ENCODE results near the gene CTU1. TPM values are rescaled to one million over a fixed set of nuclear protein-coding genes. Genes with fewer than 3 reads are reported as not detected.

The CTU1 gene
- total RNA-seq, 2 experiments from 2014 or later, result 10.6 to 11.1 TPM

DNA sequence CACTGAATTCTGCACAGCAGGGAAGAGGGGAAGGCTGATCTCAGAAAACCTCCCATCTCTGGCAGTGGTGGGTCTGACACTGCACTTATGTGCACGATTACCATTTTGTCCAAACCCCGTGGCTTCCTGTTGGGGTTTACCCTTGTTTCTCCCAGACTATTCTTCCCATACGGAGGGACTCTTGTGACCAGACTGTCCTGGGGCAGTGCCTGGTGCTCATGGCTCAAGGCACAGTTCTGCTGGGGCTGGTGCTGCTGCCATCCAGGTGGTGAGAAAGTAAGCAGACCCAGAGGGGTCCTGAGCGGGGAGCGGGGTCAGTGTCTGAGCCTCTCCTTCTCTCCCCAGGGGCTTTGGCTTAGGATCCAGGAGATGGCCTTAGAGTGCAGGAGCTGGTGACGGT, 11.4 kb upstream of the CTU1 start:
- Mint-ChIP-seq H3K27me3 (no peaks in the 10 kb centered on the region), H3K9me3 (no peaks in the 10 kb centered on the region), H3K4me1 (ENCODE audit: low read depth) (peaks cover 61% of the 10 kb centered on the region), H3K36me3 (ENCODE audit: low read depth) (peaks cover 2% of the 10 kb centered on the region), H3K4me3 (no peak overlapping the region), H3K27ac (no peak overlapping the region)
- ChIA-PET CTCF (interaction anchor here (1.3 kb wide), 1 partner anchor 9 kb away, joined by 3 read pairs; no protein-coding TSS in a partner anchor), POLR2A (no interaction called here)
- ATAC-seq (no peak), DNase-seq (no peak)
- TF ChIP-seq, protein P1, sequence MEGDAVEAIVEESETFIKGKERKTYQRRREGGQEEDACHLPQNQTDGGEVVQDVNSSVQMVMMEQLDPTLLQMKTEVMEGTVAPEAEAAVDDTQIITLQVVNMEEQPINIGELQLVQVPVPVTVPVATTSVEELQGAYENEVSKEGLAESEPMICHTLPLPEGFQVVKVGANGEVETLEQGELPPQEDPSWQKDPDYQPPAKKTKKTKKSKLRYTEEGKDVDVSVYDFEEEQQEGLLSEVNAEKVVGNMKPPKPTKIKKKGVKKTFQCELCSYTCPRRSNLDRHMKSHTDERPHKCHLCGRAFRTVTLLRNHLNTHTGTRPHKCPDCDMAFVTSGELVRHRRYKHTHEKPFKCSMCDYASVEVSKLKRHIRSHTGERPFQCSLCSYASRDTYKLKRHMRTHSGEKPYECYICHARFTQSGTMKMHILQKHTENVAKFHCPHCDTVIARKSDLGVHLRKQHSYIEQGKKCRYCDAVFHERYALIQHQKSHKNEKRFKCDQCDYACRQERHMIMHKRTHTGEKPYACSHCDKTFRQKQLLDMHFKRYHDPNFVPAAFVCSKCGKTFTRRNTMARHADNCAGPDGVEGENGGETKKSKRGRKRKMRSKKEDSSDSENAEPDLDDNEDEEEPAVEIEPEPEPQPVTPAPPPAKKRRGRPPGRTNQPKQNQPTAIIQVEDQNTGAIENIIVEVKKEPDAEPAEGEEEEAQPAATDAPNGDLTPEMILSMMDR (IDR thresholded peaks at IDR 0.05), result no peak
- intact Hi-C loops (cut with micrococcal nuclease), result no loop called here

DNA sequence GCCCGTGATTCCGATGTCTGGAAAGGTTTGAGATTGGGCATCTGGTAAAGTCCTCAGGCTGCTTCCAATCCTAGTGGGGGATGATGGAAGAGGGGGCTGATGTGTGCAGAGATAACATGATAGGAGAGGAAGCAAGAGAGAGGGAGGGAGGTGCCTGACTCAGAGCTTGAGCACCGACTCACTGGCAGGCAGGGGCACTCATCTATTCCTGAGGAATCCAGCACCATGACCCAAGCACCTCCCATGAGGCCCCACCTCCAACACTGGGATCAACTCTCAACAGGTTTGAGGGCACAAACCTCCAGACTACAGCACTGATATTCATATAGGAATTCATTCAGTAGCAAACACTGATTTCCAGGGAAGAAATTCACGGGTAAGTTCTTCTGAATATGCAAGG, 10.9 kb upstream of the CTU1 start:
- no peaks in the 10 kb centered on the region for H3K9me3 Mint-ChIP-seq
- H3K27ac Mint-ChIP-seq, result no peak overlapping the region
- intact Hi-C loops (cut with micrococcal nuclease), result no loop called here
- no peak for DNase-seq
- ATAC-seq, result no peak
- peaks cover 61% of the 10 kb centered on the region for H3K4me1 Mint-ChIP-seq (ENCODE audit: low read depth)
- ChIA-PET POLR2A (no interaction called here), CTCF (interaction anchor here (1.0 kb wide), 1 partner anchor 39 kb away, joined by 4 read pairs; no protein-coding TSS in a partner anchor)
- TF ChIP-seq, protein P1 (IDR thresholded peaks at IDR 0.05), result no peak
- H3K4me3 Mint-ChIP-seq, result no peak overlapping the region
- H3K27me3 Mint-ChIP-seq, result no peaks in the 10 kb centered on the region
- peaks cover 2% of the 10 kb centered on the region for H3K36me3 Mint-ChIP-seq (ENCODE audit: low read depth)

DNA sequence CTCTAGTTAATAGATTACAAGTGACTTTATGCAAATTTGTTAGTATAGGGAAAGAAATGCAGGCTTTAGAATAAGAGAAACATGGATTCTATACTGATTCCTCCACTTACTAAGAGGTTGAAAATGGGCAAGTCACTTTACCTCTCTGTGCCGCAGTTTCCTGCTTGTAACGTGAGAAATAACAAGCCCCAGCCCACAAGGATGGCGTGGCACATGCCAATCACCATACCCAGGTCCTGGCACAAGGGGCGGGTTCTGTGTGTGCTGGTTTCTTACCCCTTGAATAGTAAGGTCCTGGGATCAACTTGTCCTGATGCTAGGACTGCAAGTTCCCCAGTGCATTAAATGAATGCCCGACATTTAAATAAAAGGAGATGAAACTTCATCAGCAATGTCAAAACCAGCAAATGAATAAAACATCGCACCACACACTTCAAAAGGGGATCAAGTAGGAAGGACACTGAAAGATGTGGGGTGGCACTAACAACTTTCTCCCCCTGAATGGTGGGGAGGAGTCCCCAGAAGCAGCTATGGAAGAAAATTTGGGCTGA, 8.6 kb upstream of the CTU1 start:
- no peaks in the 10 kb centered on the region for H3K36me3 Mint-ChIP-seq (ENCODE audit: low read depth)

DNA sequence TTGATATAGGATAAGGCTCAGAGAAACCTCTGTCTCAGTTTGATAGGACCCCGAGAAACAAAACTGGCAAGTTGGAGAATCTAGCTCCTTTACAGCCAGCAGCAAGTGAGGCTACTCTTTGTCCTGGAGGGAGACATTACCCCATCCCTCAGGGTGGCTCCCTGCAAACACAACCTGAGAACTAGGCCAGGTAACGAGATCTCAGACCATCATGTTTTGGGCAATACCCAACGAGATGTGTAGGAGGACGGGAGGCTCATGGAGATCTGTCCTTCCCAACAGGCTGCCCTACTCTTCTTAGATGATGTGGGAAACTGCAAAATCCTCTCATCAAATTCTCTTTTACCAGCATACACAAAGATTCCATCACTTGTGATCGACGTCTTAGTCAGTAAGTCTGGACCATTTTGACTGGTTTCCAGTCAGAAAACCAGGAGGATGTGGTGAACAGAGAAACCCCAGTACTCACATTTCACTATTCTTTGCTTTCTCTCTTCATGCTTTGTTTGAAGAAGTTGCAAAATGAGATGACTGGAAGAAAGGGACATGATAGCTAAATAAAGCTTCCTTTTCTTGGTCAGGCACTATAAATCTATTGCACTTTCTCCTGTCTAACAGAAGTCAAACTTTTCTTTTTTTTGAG, 6.0 kb upstream of the CTU1 start:
- H3K4me3 Mint-ChIP-seq, result no peak overlapping the region
- peaks cover 38% of the 10 kb centered on the region for H3K4me1 Mint-ChIP-seq (ENCODE audit: low read depth)
- H3K36me3 Mint-ChIP-seq (ENCODE audit: low read depth), result no peaks in the 10 kb centered on the region
- no peaks in the 10 kb centered on the region for H3K9me3 Mint-ChIP-seq
- intact Hi-C loops (cut with micrococcal nuclease), result no loop called here
- POLR2A ChIA-PET, result interaction anchor here (0.6 to 1.2 kb wide), 3 partner anchors 10 to 584 kb away, joined by 3 to 4 read pairs (median 3); no protein-coding TSS in a partner anchor
- DNase-seq (peak; percentile 30), ATAC-seq (peak; percentile 88)
- no peaks in the 10 kb centered on the region for H3K27me3 Mint-ChIP-seq
- CTCF ChIA-PET, result interaction anchor here (1.5 to 3.3 kb wide), 2 partner anchors 14 to 23 kb away, joined by 6 to 9 read pairs; no protein-coding TSS in a partner anchor
- H3K27ac Mint-ChIP-seq, result peak overlapping the region; percentile 27
- TF ChIP-seq, protein P1 (IDR thresholded peaks at IDR 0.05), result no peak

More for the DNA sequence above, 8.6 kb upstream of the CTU1 start:
- ChIA-PET CTCF (interaction anchor here (3.3 kb wide), 1 partner anchor 11 kb away, joined by 9 read pairs; no protein-coding TSS in a partner anchor), POLR2A (no interaction called here)
- ATAC-seq (peak; percentile 29), DNase-seq (peak; percentile 62)
- H3K27ac Mint-ChIP-seq, result peak overlapping the region; percentile 16
- intact Hi-C loops (cut with micrococcal nuclease), result no loop called here
- TF ChIP-seq, protein P1 (IDR thresholded peaks at IDR 0.05), result no peak
- no peak overlapping the region for H3K4me3 Mint-ChIP-seq
- H3K4me1 Mint-ChIP-seq (ENCODE audit: low read depth), result peaks cover 44% of the 10 kb centered on the region
- no peaks in the 10 kb centered on the region for H3K9me3 Mint-ChIP-seq
- H3K27me3 Mint-ChIP-seq, result no peaks in the 10 kb centered on the region

DNA sequence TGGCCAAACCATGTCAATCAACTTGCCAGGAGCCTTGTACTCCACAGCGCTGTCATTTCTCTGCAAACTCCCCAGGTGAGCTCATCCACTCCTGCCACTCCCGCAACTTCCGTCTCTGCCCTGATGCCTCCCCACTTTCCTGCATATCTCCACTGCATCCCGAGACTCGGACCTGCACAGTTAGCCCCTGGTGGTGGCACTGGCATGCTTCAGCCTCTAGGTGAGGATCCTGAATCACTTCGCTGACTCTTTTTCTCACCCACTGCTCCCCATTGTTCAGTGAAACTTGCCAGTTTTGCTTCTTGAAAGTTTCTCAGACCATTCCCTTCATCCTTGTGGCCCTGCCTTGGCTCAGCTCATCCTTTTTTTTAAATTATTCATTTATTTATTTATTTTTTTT, 3.4 kb upstream of the CTU1 start:
- H3K36me3 Mint-ChIP-seq (ENCODE audit: low read depth), result peaks cover 4% of the 10 kb centered on the region
- ATAC-seq (no peak), DNase-seq (no peak)
- TF ChIP-seq, protein P1 (IDR thresholded peaks at IDR 0.05), result peak; percentile 20
- ChIA-PET POLR2A (no interaction called here), CTCF (interaction anchor here (1.3 kb wide), 1 partner anchor 23 kb away, joined by 4 read pairs; no protein-coding TSS in a partner anchor)
- intact Hi-C loops (cut with micrococcal nuclease), result no loop called here
- H3K4me1 Mint-ChIP-seq (ENCODE audit: low read depth), result peaks cover 40% of the 10 kb centered on the region
- no peak overlapping the region for H3K27ac Mint-ChIP-seq
- H3K27me3 Mint-ChIP-seq, result no peaks in the 10 kb centered on the region
- no peaks in the 10 kb centered on the region for H3K9me3 Mint-ChIP-seq
- H3K4me3 Mint-ChIP-seq, result no peak overlapping the region
